Motor neuron (in vitro differentiated cells): ENCODE data around the gene JAG1. TPM values are rescaled to one million over a fixed set of nuclear protein-coding genes. Genes with fewer than 3 reads are reported as not detected.
"Not testable (repeated sequence)": the region's sequence is repeated elsewhere in the genome, so short reads cannot be mapped to it uniquely, and the experiment has no call there.

Source experiments
- ATAC-seq, 8 experiments: fragments of 200-7000 bp; cut with Tn5 transposase; replicated peaks in 6 of 8; 2 replicates each; pipeline ENCODE4 v1.8.0; 2021; ENCODE audit warnings: mild to moderate bottlenecking in 8 of 8, moderate library complexity in 8 of 8
- H3K27ac ChIP-seq, 2 donors: fragments of 250-450 bp; sonication (Bioruptor Pico); 2 replicates each; pipeline ENCODE4 v1.9.0; 2021; ENCODE audit warnings: antibody characterized with exemption in 2 of 2, mild to moderate bottlenecking in 2 of 2, moderate library complexity in 1 of 2
- H3K4me1 ChIP-seq, 2 donors: fragments of 250-450 bp; sonication (Bioruptor Pico); replicated peaks in 1 of 2; 2 replicates each; pipeline ENCODE4 v1.6.1; 2021; ENCODE audit warnings: antibody characterized with exemption in 2 of 2, mild to moderate bottlenecking in 2 of 2, moderate library complexity in 1 of 2
- H3K4me3 ChIP-seq, 5 donors: fragments of 250-450 bp; sonication (Bioruptor Pico); 2 replicates each; pipeline ENCODE4 v1.9.0; 2021; ENCODE audit warnings: antibody characterized with exemption in 5 of 5, mild to moderate bottlenecking in 5 of 5, moderate library complexity in 4 of 5
- WGBS, 10 experiments: fragments of 450-650 bp; shearing (Covaris generic); methylation state at CpG; one replicate each; pipeline ENCODE4 v1.0.0; 2022; 5-methylcytosine and 5-hydroxymethylcytosine counted together
- in situ Hi-C, 9 experiments: fragments of 400-800 bp; cut with MboI; loops; one replicate each; pipeline ENCODE4 v1.15.0; 2021; ENCODE audit warnings: low sequenced_read_pairs in 9 of 9, low pct_unique_long_range_greater_than_20kb in 2 of 9; ENCODE audit not compliant: unreplicated experiment in 9 of 9
- total RNA-seq, 8 experiments: library from RNA; unstranded; fragments of 300-600 nt; gene quantifications; 2 replicates each; pipeline versions ENCODE4 v1.2.3 to v1.2.4, GENCODE V29; 2022

JAG1 gene
- total RNA-seq, 8 experiments from 2014 or later, result 15.3 to 93.4 (median 27.9) TPM

DNA sequence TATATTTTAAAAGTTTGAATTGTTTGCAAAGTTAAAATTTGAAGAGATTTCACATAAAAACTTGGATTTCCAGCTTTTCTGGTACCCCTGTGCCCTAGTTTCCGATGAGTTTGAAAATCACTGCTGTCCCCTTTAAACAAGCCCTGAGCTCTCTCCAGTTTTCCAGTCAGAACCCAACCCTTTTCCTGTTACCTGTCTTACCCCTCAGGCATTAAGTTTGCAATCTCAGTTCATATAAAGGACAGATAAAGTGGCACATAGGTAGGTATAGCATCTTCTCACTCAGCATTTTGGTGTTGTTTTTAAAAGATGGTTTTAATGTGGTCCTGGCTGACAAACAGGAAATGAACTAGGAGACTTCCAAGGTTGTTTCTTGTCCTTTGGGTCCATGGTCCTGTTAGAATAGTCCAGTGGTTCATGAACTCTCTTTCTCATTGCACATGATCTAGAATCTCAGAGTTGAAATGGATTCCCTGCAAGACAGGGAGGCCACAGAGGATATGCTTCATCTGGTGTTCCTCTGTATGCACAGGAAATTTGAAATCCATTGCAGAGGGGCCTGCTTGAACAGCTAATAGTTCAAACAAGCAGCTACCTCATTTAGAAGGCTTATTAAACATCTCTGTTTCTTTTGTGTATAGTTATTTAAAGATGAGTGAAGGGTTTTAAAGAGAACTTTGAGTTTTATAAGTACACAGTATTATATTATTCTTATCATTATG lies 82.7 kb downstream of the JAG1 start:
- ATAC-seq, result peak in 1 of 8 experiments; percentile 75
- Histone ChIP-seq H3K4me1 (no peaks in the 10 kb centered on the region), H3K27ac (no peak overlapping the region), H3K4me3 (no peak overlapping the region)
- in situ Hi-C loops, result no loop called here
- 80 to 100% (median 100%) methylated on average over 1 of the region's 1 CpG; no CpG with 5 or more reads in 4 of the 10 experiments for WGBS, 10 experiments

DNA sequence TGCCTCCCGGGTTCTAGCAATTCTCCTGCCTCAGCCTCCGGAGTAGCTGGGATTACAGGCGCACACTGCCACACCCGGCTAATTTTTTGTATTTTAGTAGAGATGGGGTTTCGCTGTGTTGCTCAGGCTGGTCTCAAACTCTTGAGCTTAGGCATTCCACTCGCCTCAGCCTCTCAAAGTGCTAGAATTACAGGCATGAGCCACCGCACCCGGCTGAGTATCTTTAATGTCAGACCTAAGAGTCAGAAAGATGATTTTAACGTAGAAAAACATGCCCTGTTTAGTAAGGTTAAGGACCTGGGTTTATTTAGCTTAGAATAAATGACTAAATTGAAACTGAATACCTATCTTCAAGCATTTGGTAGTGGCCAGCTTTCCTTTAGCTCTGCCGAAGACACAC lies 83.4 kb downstream of the JAG1 start:
- H3K4me3 ChIP-seq, ATAC-seq, H3K27ac ChIP-seq, H3K4me1 ChIP-seq, in situ Hi-C loops: not testable (repeated sequence)
- WGBS, 10 experiments, result 91 to 100% (median 97%) methylated on average over 2 to 10 of the region's 10 CpGs

Other genes starting within 250 kb of the JAG1 start
- 10 to 100 TPM in 7 of 8 experiments, 1 to 10 TPM in 1; 8.5 to 18.7 (median 14.1) TPM for gene MKKS, start 239.8 kb downstream of the JAG1 start, total RNA-seq
- 10 to 100 TPM in 1 of 8 experiments, 1 to 10 TPM in 7; 5.9 to 13.2 (median 7.3) TPM for gene SLX4IP, start 238.7 kb downstream of the JAG1 start, total RNA-seq